ENCODE results near the gene UBXN10.

UBXN10 gene, protein sequence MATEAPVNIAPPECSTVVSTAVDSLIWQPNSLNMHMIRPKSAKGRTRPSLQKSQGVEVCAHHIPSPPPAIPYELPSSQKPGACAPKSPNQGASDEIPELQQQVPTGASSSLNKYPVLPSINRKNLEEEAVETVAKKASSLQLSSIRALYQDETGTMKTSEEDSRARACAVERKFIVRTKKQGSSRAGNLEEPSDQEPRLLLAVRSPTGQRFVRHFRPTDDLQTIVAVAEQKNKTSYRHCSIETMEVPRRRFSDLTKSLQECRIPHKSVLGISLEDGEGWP

DNA sequence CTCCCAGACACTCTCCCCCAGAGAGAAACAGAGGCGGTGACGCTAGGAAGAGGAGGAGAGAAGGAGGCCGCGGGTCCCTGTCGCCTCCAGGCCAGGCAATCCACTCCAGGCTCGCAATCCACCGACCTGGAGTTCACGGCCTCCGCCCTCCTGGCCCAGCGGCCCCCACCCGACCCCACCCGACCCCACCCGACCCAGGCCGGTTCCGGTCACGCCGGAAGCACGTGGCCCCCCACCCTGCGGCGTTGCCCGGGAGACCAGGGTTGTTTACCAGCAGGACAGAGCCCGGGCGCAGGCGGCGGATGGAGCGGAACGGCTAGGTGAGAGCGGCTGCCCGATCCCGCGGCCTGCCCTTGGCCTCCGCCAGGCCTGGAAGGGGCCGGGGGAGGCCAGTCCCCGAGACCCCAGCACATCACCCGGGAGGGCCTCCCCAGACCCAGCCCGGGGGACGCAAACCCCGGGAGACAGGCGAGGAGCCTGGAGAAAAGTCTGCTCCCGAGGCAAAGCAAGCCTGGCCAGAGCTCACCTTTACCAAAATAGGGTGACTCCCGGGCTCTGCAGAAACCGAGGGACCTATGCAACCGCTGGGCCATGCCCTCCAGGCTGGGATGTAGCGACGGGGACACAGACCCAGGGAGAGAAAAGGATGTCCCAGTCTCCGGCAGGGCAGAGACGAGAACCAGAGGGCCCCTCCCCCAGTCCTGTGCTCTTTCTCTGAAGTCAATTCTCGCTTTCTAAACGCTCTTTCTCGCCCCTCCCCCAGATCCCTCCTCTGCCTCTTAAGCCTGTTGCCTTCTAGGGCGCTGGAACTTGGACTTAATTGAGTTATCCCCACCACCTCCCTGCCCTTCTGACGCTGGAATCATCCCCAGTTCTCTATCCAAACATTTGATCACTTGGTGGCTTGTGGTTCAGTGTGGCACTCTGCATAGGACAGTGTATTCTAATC is at the start of gene UBXN10, which contains the start of gene PLA2G2C:
UBXN10 (plus strand) TSS at position 263 of the 949 bp plus-strand sequence. CDS start 4,466 bp downstream, outside the sequence.
PLA2G2C (minus strand) TSS at position 685 of the 949 bp plus-strand sequence. CDS start 9,155 bp downstream, outside the sequence.
- DNase-seq (peak; percentile 81), ATAC-seq (peak; percentile 40)

DNA sequence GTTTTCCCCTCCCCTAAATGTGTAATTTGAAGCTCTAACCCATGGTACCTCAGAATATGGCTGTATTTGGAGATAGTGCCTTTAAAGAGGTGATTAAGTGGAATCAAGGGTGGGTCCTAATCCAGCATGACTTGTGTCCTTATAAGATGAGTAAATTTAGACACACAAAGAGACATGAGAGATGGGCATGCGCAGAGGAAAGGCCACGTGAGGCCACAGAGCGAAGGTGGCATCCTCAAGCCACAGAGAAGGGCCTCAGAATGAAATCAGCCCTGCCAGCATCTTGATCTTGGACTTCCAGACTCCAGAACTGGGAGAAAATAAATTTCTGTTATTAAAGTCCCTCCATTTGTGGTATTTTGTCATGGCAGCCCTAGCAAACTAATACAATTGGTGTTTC is 49.6 kb upstream of the UBXN10 start:
- DNase-seq, result no peak
- no peak for ATAC-seq

DNA sequence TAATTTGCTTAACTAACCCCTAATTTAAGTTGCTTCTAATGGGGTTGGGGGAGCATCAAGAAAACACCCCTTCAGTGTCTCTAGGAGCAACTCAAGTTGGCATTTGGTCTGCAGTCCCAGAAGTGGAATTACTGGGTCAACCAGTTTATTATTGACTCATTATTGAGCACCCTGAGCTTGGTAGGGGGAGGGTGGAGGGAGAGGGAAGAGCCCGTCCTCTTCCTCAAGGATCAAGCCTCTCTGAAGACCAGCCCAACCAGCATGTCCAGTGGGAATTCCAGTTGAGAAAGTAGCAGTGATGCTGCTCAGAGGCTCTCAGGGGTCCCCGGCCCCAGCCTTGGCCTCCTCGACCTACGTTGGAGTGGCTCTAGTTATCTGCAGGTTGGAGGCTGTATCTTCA is 48.8 kb upstream of the UBXN10 start:
- ATAC-seq (no peak), DNase-seq (no peak)

DNA sequence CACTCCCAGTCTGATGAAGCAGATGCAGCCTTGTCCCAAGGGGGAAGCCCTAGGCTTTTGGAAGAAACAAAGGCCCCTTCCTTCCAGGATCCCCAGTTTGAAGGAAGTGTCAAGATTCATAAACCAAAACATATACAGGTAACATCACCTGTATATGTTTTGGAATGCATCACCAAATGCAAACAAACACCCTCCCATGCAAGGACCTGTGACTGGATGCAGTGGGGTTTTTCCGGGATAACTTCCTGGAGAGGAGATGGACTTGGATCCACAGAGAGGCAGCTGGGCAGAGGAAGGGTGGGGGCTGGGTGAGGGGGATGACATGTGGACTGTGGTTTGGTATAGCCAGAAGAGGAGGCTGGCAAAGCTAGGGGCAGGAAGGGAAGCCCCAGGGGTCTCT is 48.3 kb upstream of the UBXN10 start:
- no peak for ATAC-seq
- DNase-seq, result no peak

DNA sequence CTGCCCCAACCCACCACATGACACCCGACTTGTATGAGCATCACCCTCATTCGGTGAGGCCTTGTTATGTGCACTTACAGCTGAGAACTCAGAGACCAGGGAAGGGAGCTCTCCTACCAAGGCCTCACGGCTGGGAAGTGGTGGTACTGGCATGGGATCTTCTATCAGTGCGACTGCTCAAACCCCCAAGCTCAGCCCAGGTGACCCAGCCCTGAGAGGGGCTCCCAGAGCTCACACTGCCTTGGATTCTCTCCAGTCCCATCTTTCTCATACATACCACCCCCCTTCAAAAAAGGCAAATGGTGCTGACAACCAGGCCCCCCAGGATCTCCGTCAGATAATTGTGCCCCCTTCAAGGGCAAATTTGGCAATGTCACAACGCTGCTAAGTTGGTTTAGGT is 47.5 kb upstream of the UBXN10 start:
- no peak for DNase-seq
- ATAC-seq, result no peak

DNA sequence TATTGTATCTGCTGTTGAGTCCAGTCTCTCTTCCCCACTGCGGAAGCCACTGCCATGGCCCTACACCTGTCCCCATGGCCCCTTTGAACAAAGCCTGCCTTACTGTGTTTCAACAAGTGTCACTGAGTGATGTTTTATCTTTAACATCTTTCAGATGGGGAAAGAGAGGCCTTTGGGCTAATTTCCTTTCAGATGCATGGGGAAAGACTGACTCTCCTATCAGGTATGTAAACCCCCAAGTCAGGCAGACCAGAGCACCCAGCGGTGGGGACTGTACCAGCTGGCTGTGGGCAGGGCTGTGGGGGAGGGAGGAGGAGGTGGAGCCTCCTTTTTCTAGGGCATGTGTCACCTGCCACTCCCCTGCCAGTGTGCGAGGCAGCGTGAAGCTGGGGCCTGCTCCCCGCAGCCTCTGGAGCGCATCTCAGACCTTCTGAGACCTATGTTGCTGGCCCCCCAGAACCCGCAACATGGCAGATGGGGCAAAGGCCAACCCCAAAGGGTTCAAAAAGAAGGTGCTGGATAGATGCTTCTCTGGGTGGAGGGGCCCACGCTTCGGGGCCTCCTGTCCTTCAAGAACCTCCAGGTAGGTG is 46.8 kb upstream of the UBXN10 start, which contains the start of gene PLA2G2F:
PLA2G2F (plus strand) TSS at position 363 of the 590 bp plus-strand sequence; CDS start at position 468, 105 bp downstream.
- ATAC-seq (no peak), DNase-seq (no peak)

DNA sequence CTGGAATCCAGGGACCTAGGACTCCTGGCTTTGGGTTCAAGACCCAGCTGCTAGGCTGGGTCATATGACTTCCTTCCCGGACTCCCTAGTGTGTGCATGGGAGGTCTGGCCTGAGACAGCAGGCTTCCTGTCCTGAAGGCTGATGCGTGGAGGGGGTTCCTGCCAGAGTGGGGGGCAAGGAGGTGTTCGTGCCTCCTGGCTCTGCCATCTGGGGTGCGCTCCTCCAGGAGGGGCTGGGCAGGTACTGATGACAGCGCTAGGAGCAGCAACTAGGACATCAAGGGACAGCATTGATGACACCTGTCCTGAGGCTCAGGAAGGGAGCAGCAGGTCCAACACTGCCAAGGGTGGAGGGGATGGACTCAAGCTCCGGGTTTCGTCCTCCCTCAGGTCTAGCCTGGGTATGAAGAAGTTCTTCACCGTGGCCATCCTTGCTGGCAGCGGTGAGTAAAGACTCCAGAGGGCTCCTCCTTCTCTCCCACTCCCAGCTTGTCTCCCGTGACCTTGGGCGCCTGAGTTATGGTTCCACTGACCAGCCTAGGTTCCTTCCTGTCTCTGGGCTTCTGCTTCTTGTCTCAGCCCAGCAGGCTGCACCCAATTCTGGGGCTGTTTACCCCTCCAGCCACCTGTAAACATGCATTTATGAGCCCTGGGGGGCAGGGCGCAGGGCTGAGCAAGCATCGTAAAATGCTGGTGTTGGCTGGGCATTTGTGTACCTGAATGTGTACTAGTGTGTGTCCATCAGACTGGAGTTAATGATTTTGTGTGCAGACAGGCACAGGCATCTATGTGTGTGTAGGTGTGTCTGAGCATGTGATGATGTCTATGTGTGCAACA is 45.9 kb upstream of the UBXN10 start:
- ATAC-seq (no peak), DNase-seq (no peak)

DNA sequence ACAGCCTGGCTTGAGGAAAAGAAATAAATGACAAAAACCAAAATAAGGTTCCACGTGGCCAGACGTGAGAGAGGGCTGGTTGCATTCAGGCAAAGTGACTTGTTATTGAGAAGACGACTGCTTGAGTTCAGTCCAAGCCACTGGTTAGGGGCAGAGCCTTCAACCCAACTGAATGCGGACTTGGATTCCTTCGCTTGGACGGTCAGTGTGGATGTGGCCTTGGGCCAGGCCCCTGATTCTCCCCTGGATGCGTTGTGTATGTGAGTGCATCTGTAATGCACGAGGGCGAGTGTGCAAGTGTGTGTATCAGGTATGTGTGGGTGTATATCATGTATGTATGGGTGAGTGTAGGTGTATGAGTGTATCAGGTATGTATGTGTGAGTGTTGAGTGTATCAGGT is 44.9 kb upstream of the UBXN10 start:
- ATAC-seq (no peak), DNase-seq (no peak)

DNA sequence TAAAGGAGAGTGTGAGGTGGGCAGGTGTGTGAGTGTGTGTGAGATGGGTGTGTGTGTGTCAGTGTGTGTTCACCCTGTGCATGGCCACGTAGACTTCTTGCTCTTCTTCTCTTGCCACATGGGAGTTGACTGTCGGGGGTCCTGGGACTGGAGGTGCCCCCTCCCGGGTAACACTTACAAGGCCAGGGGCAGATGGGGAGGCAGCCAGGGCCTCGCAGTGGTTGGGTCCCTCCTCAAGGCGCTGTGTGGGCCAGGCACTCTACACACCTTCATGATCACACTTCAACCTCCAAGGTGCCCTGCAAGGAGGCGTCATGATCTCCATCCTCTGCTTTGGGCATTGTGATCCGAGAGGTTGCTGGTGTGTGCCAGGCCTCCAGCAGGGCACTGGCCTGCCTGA is 44.4 kb upstream of the UBXN10 start:
- DNase-seq, result no peak
- ATAC-seq, result no peak

DNA sequence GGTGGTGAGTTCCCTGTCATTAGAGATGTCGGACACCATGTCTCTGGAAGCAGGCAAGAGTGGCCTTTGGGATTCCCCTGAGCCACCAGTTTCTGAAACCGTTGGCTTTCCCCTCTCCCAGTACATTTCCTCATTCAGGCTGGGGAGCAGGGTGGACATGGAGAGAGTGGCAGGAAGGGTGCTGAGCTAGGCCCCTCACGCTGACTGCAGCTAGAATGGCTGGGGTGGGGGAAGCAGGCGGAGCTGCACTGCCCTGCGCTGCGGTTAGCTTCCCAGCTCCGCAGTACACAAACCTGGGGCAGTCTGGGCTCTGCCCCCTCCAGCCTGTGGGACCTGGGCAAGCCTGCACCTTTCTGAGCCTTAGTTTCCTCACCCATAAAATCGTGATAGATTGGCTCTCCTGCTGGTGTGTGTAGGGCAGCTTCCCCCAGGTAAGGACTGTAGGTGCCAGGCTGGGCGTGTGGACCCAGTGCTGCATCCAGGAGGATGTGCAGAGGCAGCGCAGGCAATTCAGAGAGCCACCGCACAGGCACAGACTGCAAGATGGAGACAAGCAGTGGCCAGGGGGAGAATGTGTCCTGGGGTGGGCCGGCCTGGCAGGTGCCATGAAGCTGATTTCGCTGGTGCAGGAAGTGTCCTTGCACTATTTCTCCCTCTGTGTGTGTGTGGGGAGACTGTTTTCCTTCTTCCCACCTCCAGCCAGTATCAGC is 43.7 kb upstream of the UBXN10 start:
- no peak for ATAC-seq

DNA sequence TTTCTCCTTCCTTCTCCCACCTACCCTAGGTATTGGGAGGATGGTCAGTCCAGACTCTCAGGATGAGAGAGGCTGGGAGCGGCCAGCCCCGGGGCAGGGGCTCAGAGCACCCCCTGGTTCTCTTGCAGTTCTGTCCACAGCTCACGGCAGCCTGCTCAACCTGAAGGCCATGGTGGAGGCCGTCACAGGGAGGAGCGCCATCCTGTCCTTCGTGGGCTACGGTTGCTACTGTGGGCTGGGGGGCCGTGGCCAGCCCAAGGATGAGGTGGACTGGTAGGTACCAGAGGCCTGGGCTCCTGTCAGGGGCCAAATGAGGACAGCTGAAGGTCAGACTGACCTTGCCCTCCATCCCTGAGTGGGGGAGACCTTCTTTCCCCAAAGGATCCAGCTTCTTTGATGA is 42.6 kb upstream of the UBXN10 start:
- no peak for DNase-seq
- ATAC-seq, result no peak

More for the DNA sequence above, 43.7 kb upstream of the UBXN10 start:
- DNase-seq, result no peak

DNA sequence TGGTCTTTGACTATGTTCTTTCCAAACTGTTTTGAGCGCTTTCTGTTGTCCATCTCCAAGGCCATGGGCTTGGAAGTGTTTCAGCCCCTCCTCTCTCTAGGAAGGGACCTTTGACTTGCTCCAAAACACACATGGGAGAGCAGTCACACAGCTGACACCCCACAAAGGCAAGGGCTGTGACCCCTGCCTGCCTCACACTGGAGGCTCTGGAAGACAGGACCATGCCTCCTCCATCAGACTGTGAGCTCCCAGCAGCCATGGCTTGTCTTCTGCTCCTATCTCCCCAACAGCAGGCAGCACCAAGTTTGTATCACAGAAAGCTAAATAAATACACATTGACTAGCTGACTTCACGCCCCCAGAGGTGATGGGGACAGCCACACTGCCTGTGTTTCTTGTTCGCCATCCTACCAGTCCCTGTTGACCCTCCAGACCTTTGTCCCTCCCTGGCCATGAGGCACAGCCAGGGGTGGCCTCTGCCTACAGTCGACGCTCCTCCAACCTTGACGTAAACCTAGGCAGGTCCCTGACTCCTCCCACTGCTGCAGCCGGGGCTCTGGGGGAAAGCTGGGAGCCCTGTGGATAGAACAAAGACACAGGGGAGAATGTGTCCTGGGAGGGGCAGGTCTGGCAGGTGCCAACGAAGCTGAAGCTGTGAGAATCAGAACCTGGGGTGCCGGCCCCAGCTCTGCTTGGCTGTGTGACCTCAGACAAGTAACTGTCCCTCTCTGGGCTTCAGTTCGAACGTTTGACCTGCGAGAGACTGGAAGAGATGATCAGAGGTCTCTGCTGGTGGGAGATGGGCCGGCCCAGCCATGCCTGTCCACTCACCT is 41.9 kb upstream of the UBXN10 start:
- no peak for DNase-seq
- no peak for ATAC-seq

DNA sequence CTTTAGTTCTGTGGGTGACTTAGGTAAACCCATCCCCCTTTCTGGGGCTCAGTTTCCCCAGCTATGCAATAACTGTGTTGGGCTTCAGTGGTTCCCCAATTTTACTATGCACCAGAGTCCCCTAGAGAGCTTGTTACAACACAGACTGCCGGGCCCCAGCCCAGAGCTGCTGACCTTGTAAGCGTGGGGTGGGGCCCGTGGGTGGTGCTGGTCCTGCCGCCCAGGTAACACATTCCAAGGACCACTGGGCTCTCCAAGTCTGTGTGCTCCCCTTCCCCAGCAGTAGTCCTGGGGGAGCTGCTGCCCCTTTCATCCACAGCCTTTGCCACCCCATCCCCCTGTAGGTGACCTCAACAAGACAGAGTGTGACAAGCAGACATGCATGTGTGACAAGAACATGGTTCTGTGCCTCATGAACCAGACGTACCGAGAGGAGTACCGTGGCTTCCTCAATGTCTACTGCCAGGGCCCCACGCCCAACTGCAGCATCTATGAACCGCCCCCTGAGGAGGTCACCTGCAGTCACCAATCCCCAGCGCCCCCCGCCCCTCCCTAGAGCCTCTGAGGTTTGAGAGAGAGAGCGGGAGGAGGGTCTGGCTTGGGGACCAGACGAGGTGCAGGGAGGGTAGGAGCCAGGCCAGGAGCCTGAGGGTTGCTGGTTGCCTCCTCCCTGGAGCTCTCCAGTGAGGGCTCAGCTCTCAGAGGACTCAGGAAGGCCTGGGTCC is 37.9 kb upstream of the UBXN10 start:
- DNase-seq, result no peak
- ATAC-seq, result no peak

DNA sequence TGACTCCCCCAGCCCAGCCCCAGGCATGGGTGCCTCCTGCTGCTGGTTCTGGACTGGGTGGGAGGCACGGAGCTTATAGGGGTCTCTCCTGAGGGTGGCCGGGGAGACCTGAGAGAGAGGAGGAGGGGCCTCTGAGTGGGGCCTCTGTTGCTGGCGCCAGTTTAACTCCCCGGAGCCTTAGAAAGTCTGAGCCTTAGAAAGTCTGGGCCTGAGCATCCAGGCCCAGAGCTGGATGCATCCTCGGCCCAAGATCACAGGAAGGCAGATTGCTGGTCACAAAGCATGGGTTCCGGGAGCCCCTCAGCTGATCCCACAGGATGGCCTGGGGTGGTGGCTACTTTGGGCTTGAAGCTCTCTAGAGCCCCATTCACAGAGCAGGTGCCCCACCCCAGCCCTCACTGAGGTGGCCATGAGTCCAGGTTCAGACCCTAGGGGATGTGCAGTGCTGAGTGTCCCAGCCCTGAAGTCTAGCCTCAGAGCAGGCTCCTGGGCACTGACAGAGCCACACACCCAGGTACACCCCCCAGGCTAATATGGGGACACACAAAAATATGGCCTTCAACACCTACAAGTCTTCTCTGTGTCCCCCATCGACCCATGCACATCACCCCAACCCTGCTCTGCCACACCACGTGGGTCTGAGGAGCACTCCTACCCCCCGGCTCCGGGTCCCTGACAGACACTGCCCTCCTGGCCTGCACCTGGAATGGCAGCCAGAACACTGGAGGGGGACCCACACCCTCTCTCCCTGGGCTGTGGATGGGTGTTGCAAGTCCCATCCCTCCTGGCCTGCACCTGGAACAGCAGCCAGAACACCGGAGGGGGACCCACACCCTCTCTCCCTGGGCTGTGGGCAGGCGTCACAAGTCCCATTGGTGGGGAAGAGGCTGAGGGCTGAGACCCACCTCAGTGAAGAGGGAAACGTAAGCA is 37.1 kb upstream of the UBXN10 start:
- ATAC-seq (no peak), DNase-seq (no peak)

DNA sequence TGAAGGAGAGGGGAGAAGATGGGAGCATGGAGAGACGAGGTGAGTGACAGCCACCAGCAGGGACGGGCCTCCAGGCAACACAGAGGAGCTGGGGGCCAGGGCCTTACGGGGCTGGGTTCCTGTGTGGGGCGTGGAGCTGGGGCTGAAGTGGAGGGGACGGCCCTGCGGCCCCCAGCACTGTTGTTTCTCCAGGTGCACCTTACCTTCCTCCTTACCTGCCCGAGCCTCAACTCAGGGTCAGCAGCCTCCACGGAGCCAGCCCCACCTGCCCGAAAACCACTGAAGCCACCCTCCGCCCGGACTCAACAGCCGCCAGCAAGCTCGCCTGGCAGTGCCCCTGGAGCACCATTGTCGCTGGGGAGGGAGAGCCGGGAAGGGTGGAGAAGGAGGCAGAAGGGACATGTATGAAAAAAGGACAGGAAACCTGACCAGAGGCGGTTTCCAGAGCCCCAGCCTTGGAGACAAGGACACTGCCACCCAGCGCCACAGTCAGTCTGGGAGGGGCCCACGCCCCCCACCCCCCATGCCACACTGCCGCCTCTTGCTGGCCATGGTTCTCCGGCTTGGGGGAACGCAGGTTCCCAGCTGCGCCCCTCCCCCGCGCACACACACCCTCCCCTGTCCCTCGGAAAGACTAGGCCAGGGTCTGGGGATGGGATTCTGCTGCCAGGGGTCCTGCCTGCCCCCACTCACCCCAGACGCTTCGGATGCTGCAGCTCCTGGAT is 36.1 kb upstream of the UBXN10 start:
- no peak for DNase-seq
- ATAC-seq, result no peak

DNA sequence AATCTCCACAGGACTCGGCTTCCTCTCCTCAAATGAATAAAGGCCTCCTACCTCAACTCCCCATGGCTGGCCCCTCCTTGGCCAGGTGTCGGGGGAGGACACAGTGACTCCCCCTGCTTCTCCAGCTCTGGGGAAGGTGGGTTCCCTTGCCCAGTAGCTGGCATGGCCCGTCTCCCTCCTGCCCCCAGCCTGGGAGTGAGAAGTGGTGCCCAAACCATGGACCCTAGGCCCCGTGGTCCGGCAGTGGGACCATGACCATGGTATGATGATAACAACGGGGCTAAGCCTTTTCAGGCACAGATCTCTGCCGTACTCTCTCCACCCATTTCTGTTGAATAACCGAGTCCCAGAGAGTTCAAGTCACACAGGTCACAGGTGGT is 35.6 kb upstream of the UBXN10 start:
- ATAC-seq, result no peak
- DNase-seq, result no peak

DNA sequence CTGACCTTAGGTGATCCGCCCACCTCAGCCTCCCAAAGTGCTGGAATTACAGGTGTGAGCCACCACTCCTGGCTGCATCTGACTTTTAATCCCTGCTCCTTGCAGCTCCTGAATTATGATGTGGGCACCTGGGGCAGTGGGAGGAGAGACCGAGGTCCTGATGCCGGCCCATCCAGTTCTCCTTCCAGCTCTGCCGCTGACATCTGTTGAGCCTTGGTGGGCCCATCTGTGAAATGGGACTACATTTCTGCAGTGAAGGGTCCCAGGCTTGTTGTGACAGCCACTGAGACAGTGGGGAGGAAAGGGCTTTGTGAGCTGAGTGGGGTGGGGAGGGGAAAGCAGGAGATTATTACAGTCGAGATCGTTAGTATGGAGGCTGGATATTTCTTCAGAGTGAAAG is 34.9 kb upstream of the UBXN10 start:
- DNase-seq (no peak), ATAC-seq (no peak)
